KMS-11 (cell line): ENCODE data around the gene CELF4.

ENCODE experiments used
- H2AFZ ChIP-seq: fragments of 200-600 bp; sonication (generic); 2 replicates; pipeline ENCODE4 v1.6.1; 2016; ENCODE audit warnings: antibody characterized with exemption, mixed run types, low read depth
- H3K27ac ChIP-seq: fragments of 200-600 bp; sonication (generic); 2 replicates; pipeline ENCODE4 v1.6.1; 2016; ENCODE audit warnings: mild to moderate bottlenecking, mixed run types
- H3K27me3 ChIP-seq: fragments of 200-600 bp; sonication (generic); 2 replicates; pipeline ENCODE4 v1.6.1; 2017; ENCODE audit warnings: mild to moderate bottlenecking, low read depth, mixed run types, moderate library complexity; ENCODE audit not compliant: insufficient read depth
- H3K36me3 ChIP-seq: fragments of 200-600 bp; sonication (generic); 2 replicates; pipeline ENCODE4 v1.6.1; 2017; ENCODE audit warnings: mild to moderate bottlenecking, mixed run types; ENCODE audit not compliant: insufficient read depth
- H3K4me1 ChIP-seq: fragments of 200-600 bp; sonication (generic); 2 replicates; pipeline ENCODE4 v1.6.1; 2016; ENCODE audit warnings: mild to moderate bottlenecking, low read depth, mixed run types; ENCODE audit not compliant: poor library complexity, severe bottlenecking
- H3K4me2 ChIP-seq: fragments of 200-600 bp; sonication (generic); 2 replicates; pipeline ENCODE4 v1.7.0; 2016; ENCODE audit warnings: mild to moderate bottlenecking, mixed run types
- H3K4me3 ChIP-seq: fragments of 200-600 bp; sonication (generic); IDR thresholded peaks from 2 replicates; pipeline ENCODE4 v1.6.1; 2017; ENCODE audit warnings: low read depth, low read length, mixed read lengths; ENCODE audit not compliant: insufficient read depth
- H3K79me2 ChIP-seq: fragments of 200-600 bp; sonication (generic); 2 replicates; pipeline ENCODE4 v1.6.1; 2016; ENCODE audit warnings: low read depth, mixed run types; ENCODE audit not compliant: insufficient read depth
- H3K9ac ChIP-seq: fragments of 200-600 bp; sonication (generic); 2 replicates; pipeline ENCODE4 v1.6.1; 2016; ENCODE audit warnings: mild to moderate bottlenecking, mixed run types
- H4K20me1 ChIP-seq: fragments of 200-600 bp; sonication (generic); 2 replicates; pipeline ENCODE4 v1.6.1; 2016; ENCODE audit warnings: mild to moderate bottlenecking, mixed run types; ENCODE audit not compliant: insufficient read depth
- CTCF ChIP-seq: fragments of 200-600 bp; sonication (generic); conservative IDR thresholded peaks from 2 replicates; pipeline ENCODE4 v1.6.1; 2017; ENCODE audit warnings: low read depth, mild to moderate bottlenecking, antibody characterized with exemption, low read length, moderate library complexity, mixed read lengths

The CELF4 gene

GRCh38 chr18:37608876-37609275, 43.3 kb upstream of the CELF4 start:
- no peaks in the 10 kb centered on the region for H3K27me3 ChIP-seq
- H3K9ac ChIP-seq: no peak overlapping the region
- H4K20me1 ChIP-seq: no peaks in the 10 kb centered on the region
- H3K79me2 ChIP-seq: no peaks in the 10 kb centered on the region
- H3K36me3 ChIP-seq: no peaks in the 10 kb centered on the region
- H3K4me3 ChIP-seq: no peak overlapping the region
- no peak overlapping the region for H2AFZ ChIP-seq
- no peak for TF ChIP-seq CTCF
- no peak overlapping the region for H3K4me2 ChIP-seq
- no peak overlapping the region for H3K27ac ChIP-seq
- H3K4me1 ChIP-seq: no peaks in the 10 kb centered on the region

GRCh38 chr18:37607281-37607680, 41.7 kb upstream of the CELF4 start:
- Histone ChIP-seq H3K9ac (no peak overlapping the region), H4K20me1 (no peaks in the 10 kb centered on the region), H3K4me2 (no peak overlapping the region), H3K4me1 (no peaks in the 10 kb centered on the region), H3K4me3 (no peak overlapping the region), H3K79me2 (no peaks in the 10 kb centered on the region), H3K36me3 (no peaks in the 10 kb centered on the region), H3K27me3 (no peaks in the 10 kb centered on the region), H3K27ac (no peak overlapping the region), H2AFZ (no peak overlapping the region)
- TF ChIP-seq CTCF: no peak

GRCh38 chr18:37604032-37604431, 38.4 kb upstream of the CELF4 start:
- H3K27me3 ChIP-seq: no peaks in the 10 kb centered on the region
- no peaks in the 10 kb centered on the region for H4K20me1 ChIP-seq
- no peaks in the 10 kb centered on the region for H3K36me3 ChIP-seq
- H3K9ac ChIP-seq: no peak overlapping the region
- TF ChIP-seq CTCF: no peak
- no peak overlapping the region for H3K27ac ChIP-seq
- H2AFZ ChIP-seq: no peak overlapping the region
- no peaks in the 10 kb centered on the region for H3K4me1 ChIP-seq
- H3K4me2 ChIP-seq: no peak overlapping the region
- no peak overlapping the region for H3K4me3 ChIP-seq
- no peaks in the 10 kb centered on the region for H3K79me2 ChIP-seq

- Histone ChIP-seq H3K4me3 (no peak overlapping the region), H2AFZ (no peak overlapping the region), H3K27ac (no peak overlapping the region), H3K4me1 (no peaks in the 10 kb centered on the region), H4K20me1 (no peaks in the 10 kb centered on the region), H3K79me2 (no peaks in the 10 kb centered on the region), H3K27me3 (no peaks in the 10 kb centered on the region), H3K36me3 (no peaks in the 10 kb centered on the region), H3K9ac (no peak overlapping the region), H3K4me2 (no peak overlapping the region)
- no peak for TF ChIP-seq CTCF
Measured at GRCh38 chr18:37598966-37599896, 33.6 kb upstream of the CELF4 start.
